Measurements from ENCODE around the gene CDK5R2. TPM values are rescaled to one million over a fixed set of nuclear protein-coding genes. Genes with fewer than 3 reads are reported as not detected.

Gene CDK5R2
- total RNA-seq, 1 experiment from 2014 or later, result 0.44 TPM

GRCh38 chr2:219001577-219002394 lies 42.3 kb downstream of the CDK5R2 start:
- H3K4me3 ChIP-seq (replicated peaks in 1 of 2; ENCODE audit: low read depth in 1 of 2, low read length in 2 of 2), result peak overlapping the region; percentile 56 to 68
- H3K27me3 ChIP-seq (ENCODE audit: insufficient read depth, low read length), result no peaks in the 10 kb centered on the region
- ChIA-PET CTCF (interaction anchor here (0.7 to 3.5 kb wide), 27 partner anchors 9 to 506 kb away, joined by 3 to 42 read pairs (median 4); partner anchors contain the start of genes CDK5R2, CNPPD1, DNAJB2 and GMPPA), POLR2A (interaction anchor here (0.7 to 1.6 kb wide), 7 partner anchors 9 to 158 kb away, joined by 3 to 9 read pairs (median 4); no protein-coding TSS in a partner anchor), RAD21 (ENCODE audit: low non-redundant PET in 1 of 2, low total read pairs in 2 of 2, uncharacterized antibody in 2 of 2, unreplicated experiment in 2 of 2) (interaction anchor here in 1 of 2 experiments (1.5 kb wide), 1 partner anchor 22 kb away, joined by 5 read pairs; no protein-coding TSS in a partner anchor)
- no peak for TF ChIP-seq MAX (IDR thresholded peaks at IDR 0.05)
- no peak for TF ChIP-seq SP1 (IDR thresholded peaks at IDR 0.05; ENCODE audit: low read depth)
- TF ChIP-seq YY1 (IDR thresholded peaks at IDR 0.05; ENCODE audit: extremely low read depth, insufficient replicate concordance, low read depth, low read length), result peak; percentile 47
- TF ChIP-seq POLR2AphosphoS5 (IDR thresholded peaks at IDR 0.05; ENCODE audit: low read depth, low read length), result peak; percentile 63
- peaks cover 9 to 35% of the 10 kb centered on the region in 2 experiments; a peak in 3 of 4 replicates for H3K4me1 ChIP-seq (ENCODE audit: control insufficient read depth in 1 of 2, insufficient read depth in 2 of 2, low read length in 2 of 2)
- H3K79me2 ChIP-seq (ENCODE audit: insufficient read depth, low read length), result no peaks in the 10 kb centered on the region
- peak overlapping the region; percentile 96 for H3K4me2 ChIP-seq (ENCODE audit: low read length)
- peak overlapping the region; percentile 86 for H2AFZ ChIP-seq (ENCODE audit: low read depth, low read length, poor library complexity, severe bottlenecking)
- peak; percentile 40 for DNase-seq (ENCODE audit: low read depth, low spot score)
- H3K9me2 ChIP-seq (ENCODE audit: insufficient read depth), result no peaks in the 10 kb centered on the region
- H3K27ac ChIP-seq (ENCODE audit: low read depth, low read length), result peak overlapping the region; percentile 51
- ATAC-seq, result peak; percentile 50
- no peaks in the 10 kb centered on the region for H3K9me3 ChIP-seq (ENCODE audit: control insufficient read depth in 1 of 2, insufficient read depth in 1 of 2, low read depth in 1 of 2, low read length in 2 of 2)
- BruUV-seq (replicated peaks), result no TSS peak
- peak overlapping the region; percentile 64 for H3K9ac ChIP-seq (ENCODE audit: low read length)
- H3K36me3 ChIP-seq (ENCODE audit: control insufficient read depth in 1 of 2, insufficient read depth in 2 of 2, low read length in 2 of 2), result no peaks in the 10 kb centered on the region
- intact Hi-C loops (cut with micrococcal nuclease), result loop anchor here (1.0 to 2.0 kb wide), 2 partner anchors 125 to 148 kb away; no protein-coding TSS in a partner anchor
- H4K20me1 ChIP-seq (ENCODE audit: insufficient read depth), result no peaks in the 10 kb centered on the region

Measured in HCT116 (cell line).